Fibroblast of skin of left quadriceps (primary cell): ENCODE measurements around the gene KLHL40.

Source experiments
- DNase-seq, 2 experiments: peaks; one replicate each; pipeline ENCODE4 v3.0.0-alpha.2; 2013; ENCODE audit warnings: low read depth in 2 of 2

The KLHL40 gene

GRCh38 chr3:42702982-42703694 is 17.8 kb downstream of the KLHL40 start:
- DNase-seq, result no peak

GRCh38 chr3:42703695-42704025 is 18.3 kb downstream of the KLHL40 start:
- no peak for DNase-seq

- no peak for DNase-seq
These were observed 19.0 kb downstream of the KLHL40 start for GRCh38 chr3:42704136-42704841.

GRCh38 chr3:42705058-42705767 is 19.9 kb downstream of the KLHL40 start:
- no peak for DNase-seq

- DNase-seq, result no peak
These were observed 20.7 kb downstream of the KLHL40 start for GRCh38 chr3:42705962-42706585.

- no peak for DNase-seq
These were observed 21.6 kb downstream of the KLHL40 start for GRCh38 chr3:42706721-42707619.

GRCh38 chr3:42707620-42708355 is 22.5 kb downstream of the KLHL40 start:
- no peak for DNase-seq

GRCh38 chr3:42708611-42709151 is 23.3 kb downstream of the KLHL40 start:
- no peak for DNase-seq

- no peak for DNase-seq
These were observed 24.3 kb downstream of the KLHL40 start for GRCh38 chr3:42709621-42710020.

GRCh38 chr3:42710323-42711021 is 25.1 kb downstream of the KLHL40 start:
- DNase-seq, result no peak

- DNase-seq, result no peak
These were observed 26.4 kb downstream of the KLHL40 start for GRCh38 chr3:42711491-42712343.

GRCh38 chr3:42712344-42712648 is 27.0 kb downstream of the KLHL40 start:
- no peak for DNase-seq

- DNase-seq, result no peak
These were observed 27.5 kb downstream of the KLHL40 start for GRCh38 chr3:42712688-42713372.

GRCh38 chr3:42713747-42714146 is 28.4 kb downstream of the KLHL40 start:
- no peak for DNase-seq

- DNase-seq, result no peak
These were observed 29.0 kb downstream of the KLHL40 start for GRCh38 chr3:42714171-42714852.

- DNase-seq, result no peak
These were observed 32.0 kb downstream of the KLHL40 start for GRCh38 chr3:42717306-42717705.

GRCh38 chr3:42718338-42718737 is 33.0 kb downstream of the KLHL40 start:
- DNase-seq, result no peak

- DNase-seq, result no peak
These were observed 33.7 kb downstream of the KLHL40 start for GRCh38 chr3:42719002-42719401.
